IMR-90 (cell line): ENCODE data around the gene CCNT2.

Source experiments
- BHLHE40 ChIP-seq: fragments of 150-350 bp; IDR thresholded peaks from 2 replicates; pipeline ENCODE4 v1.6.1; 2016; ENCODE audit warnings: mild to moderate bottlenecking, low read depth, low read length
- CEBPB ChIP-seq: IDR thresholded peaks from 2 replicates; pipeline ENCODE4 v1.6.1; 2012; ENCODE audit warnings: low read depth, low read length, improper control_type of control experiment
- CHD1 ChIP-seq: IDR thresholded peaks from 2 replicates; pipeline ENCODE4 v1.6.1; 2012; ENCODE audit warnings: low read depth, low read length, improper control_type of control experiment
- CTCF ChIP-seq: conservative IDR thresholded peaks from 2 replicates; pipeline ENCODE4 v1.5.1; 2012; ENCODE audit warnings: mild to moderate bottlenecking, low read depth, low read length, improper control_type of control experiment
- ELK1 ChIP-seq: fragments of 150-350 bp; IDR thresholded peaks from 2 replicates; pipeline ENCODE4 v1.6.1; 2016; ENCODE audit warnings: low read depth, mild to moderate bottlenecking, low read length, moderate library complexity, borderline replicate concordance
- FOS ChIP-seq: fragments of 150-350 bp; IDR thresholded peaks from 2 replicates; pipeline ENCODE4 v1.6.1; 2016; ENCODE audit warnings: low read depth, low read length
- MAZ ChIP-seq: IDR thresholded peaks from 2 replicates; pipeline ENCODE4 v1.6.1; 2012; ENCODE audit warnings: low read depth, mild to moderate bottlenecking, low read length, improper control_type of control experiment, moderate library complexity, borderline replicate concordance
- MXI1 ChIP-seq: IDR thresholded peaks from 2 replicates; pipeline ENCODE4 v1.6.1; 2012; ENCODE audit warnings: low read depth, mild to moderate bottlenecking, low read length, moderate library complexity, borderline replicate concordance
- POLR2A ChIP-seq: IDR thresholded peaks from 2 replicates; pipeline ENCODE4 v1.6.1; 2012; ENCODE audit warnings: mild to moderate bottlenecking, low read depth, low read length
- RAD21 ChIP-seq: IDR thresholded peaks from 2 replicates; pipeline ENCODE4 v1.6.1; 2012; ENCODE audit warnings: low read length, improper control_type of control experiment
- RCOR1 ChIP-seq: IDR thresholded peaks from 2 replicates; pipeline ENCODE4 v1.6.1; 2012; ENCODE audit warnings: mild to moderate bottlenecking, low read length, improper control_type of control experiment; ENCODE audit not compliant: insufficient replicate concordance
- RFX5 ChIP-seq: IDR thresholded peaks from 2 replicates; pipeline ENCODE4 v1.8.0; 2012; ENCODE audit warnings: low read depth, mild to moderate bottlenecking, low read length, moderate library complexity
- SMC3 ChIP-seq: fragments of 150-350 bp; IDR thresholded peaks from 2 replicates; pipeline ENCODE4 v1.6.1; 2016; ENCODE audit warnings: low read depth, mild to moderate bottlenecking, antibody characterized with exemption, low read length, moderate library complexity
- USF2 ChIP-seq: fragments of 150-350 bp; IDR thresholded peaks from 2 replicates; pipeline ENCODE4 v1.6.1; 2017; ENCODE audit warnings: mild to moderate bottlenecking, antibody characterized with exemption, low read length, low read depth

GRCh38 chr2:134882773-134883172 is 35.8 kb upstream of the CCNT2 start:
- TF ChIP-seq SMC3 (no peak), CTCF (no peak), RFX5 (no peak), RCOR1 (no peak), POLR2A (no peak), ELK1 (no peak), CHD1 (no peak), RAD21 (no peak), CEBPB (no peak), MXI1 (no peak), MAZ (no peak), FOS (no peak), BHLHE40 (no peak), USF2 (no peak)
